ENCODE results near the gene KLF5. TPM values are rescaled to one million over a fixed set of nuclear protein-coding genes. Genes with fewer than 3 reads are reported as not detected.

Gene KLF5
- total RNA-seq, 1 experiment from 2014 or later = 59.2 TPM

DNA sequence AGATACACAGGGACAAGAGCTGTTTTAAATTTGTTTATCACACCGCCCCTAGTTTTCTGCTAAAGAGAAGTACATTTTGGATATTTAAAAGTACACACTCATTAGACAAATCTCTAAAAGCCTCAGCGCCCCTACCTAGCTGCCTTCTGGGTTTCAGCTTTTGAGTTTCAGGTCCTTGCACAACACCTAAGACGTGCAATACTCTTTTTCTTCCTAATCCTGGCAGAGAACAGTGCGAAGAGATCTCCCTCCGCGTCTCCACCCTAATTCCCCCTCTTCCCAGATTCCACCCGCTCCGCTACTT lies 421 bp upstream of the KLF5 start:
- Histone ChIP-seq H3K27ac (ENCODE audit: low read depth, low read length) (peak overlapping the region; percentile 38; the same call in 1 of the 2 replicates), H3K9ac (ENCODE audit: low read length) (peak overlapping the region; percentile 60), H3K79me2 (ENCODE audit: insufficient read depth, low read length) (peaks cover 43% of the 10 kb centered on the region), H2AFZ (ENCODE audit: low read depth, low read length, poor library complexity, severe bottlenecking) (peak overlapping the region; percentile 59), H3K4me2 (ENCODE audit: low read length) (peak overlapping the region; percentile 90), H3K36me3 (ENCODE audit: control insufficient read depth in 1 of 2, insufficient read depth in 2 of 2, low read length in 2 of 2) (peaks cover 6 to 12% of the 10 kb centered on the region in 2 experiments), H3K4me1 (ENCODE audit: control insufficient read depth in 1 of 2, insufficient read depth in 2 of 2, low read length in 2 of 2) (peaks cover 34 to 61% of the 10 kb centered on the region in 2 experiments), H3K9me3 (ENCODE audit: control insufficient read depth in 1 of 2, insufficient read depth in 1 of 2, low read depth in 1 of 2, low read length in 2 of 2) (no peaks in the 10 kb centered on the region), H3K4me3 (replicated peaks in 1 of 2; ENCODE audit: low read depth in 1 of 2, low read length in 2 of 2) (peak overlapping the region; percentile 48 to 75), H3K9me2 (ENCODE audit: insufficient read depth) (no peaks in the 10 kb centered on the region), H4K20me1 (ENCODE audit: insufficient read depth) (peaks cover 4% of the 10 kb centered on the region; the same call in 1 of the 2 replicates), H3K27me3 (ENCODE audit: insufficient read depth, low read length) (no peaks in the 10 kb centered on the region)
- ATAC-seq = no peak
- DNase-seq (ENCODE audit: low read depth, low spot score) = no peak
- ChIA-PET RAD21 (ENCODE audit: low non-redundant PET in 1 of 2, low total read pairs in 2 of 2, uncharacterized antibody in 2 of 2, unreplicated experiment in 2 of 2) (no interaction called here), POLR2A (interaction anchor here (0.7 to 1.9 kb wide), 6 partner anchors 10 to 363 kb away, joined by 3 to 8 read pairs (median 4); no protein-coding TSS in a partner anchor), CTCF (interaction anchor here (1.4 kb wide), 1 partner anchor 218 kb away, joined by 3 read pairs; no protein-coding TSS in a partner anchor)
- intact Hi-C loops (cut with micrococcal nuclease) = loop anchor here (5.0 kb wide), 2 partner anchors 216 to 649 kb away; no protein-coding TSS in a partner anchor
- BruUV-seq (replicated peaks) = no TSS peak
- 0 out of 2 replicates have a peak, but pooled peaks have one; percentile 3 for TF ChIP-seq JUND (IDR thresholded peaks at IDR 0.05)
- no peak for TF ChIP-seq CBX3 (IDR thresholded peaks at IDR 0.05; ENCODE audit: low read depth)
- TF ChIP-seq RAD21 (IDR thresholded peaks at IDR 0.05; ENCODE audit: low read depth) = no peak

GRCh38 chr13:73059460-73060250 lies 850 bp downstream of the KLF5 start:
- intact Hi-C loops (cut with micrococcal nuclease) = loop anchor here (5.0 to 10.0 kb wide), 3 partner anchors 217 to 648 kb away; no protein-coding TSS in a partner anchor
- H3K4me1 ChIP-seq (ENCODE audit: control insufficient read depth in 1 of 2, insufficient read depth in 2 of 2, low read length in 2 of 2) = peaks cover 34 to 59% of the 10 kb centered on the region in 2 experiments
- peaks cover 4% of the 10 kb centered on the region; the same call in 1 of the 2 replicates for H4K20me1 ChIP-seq (ENCODE audit: insufficient read depth)
- no peaks in the 10 kb centered on the region for H3K9me2 ChIP-seq (ENCODE audit: insufficient read depth)
- TF ChIP-seq, protein P1, sequence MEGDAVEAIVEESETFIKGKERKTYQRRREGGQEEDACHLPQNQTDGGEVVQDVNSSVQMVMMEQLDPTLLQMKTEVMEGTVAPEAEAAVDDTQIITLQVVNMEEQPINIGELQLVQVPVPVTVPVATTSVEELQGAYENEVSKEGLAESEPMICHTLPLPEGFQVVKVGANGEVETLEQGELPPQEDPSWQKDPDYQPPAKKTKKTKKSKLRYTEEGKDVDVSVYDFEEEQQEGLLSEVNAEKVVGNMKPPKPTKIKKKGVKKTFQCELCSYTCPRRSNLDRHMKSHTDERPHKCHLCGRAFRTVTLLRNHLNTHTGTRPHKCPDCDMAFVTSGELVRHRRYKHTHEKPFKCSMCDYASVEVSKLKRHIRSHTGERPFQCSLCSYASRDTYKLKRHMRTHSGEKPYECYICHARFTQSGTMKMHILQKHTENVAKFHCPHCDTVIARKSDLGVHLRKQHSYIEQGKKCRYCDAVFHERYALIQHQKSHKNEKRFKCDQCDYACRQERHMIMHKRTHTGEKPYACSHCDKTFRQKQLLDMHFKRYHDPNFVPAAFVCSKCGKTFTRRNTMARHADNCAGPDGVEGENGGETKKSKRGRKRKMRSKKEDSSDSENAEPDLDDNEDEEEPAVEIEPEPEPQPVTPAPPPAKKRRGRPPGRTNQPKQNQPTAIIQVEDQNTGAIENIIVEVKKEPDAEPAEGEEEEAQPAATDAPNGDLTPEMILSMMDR (IDR thresholded peaks at IDR 0.05 in 2 of 3, conservative IDR thresholded peaks at IDR 0.05 in 1 of 3; ENCODE audit: borderline replicate concordance in 1 of 3, insufficient read depth in 1 of 3, low read depth in 2 of 3, low read length in 2 of 3) = peak in 1 of 3 experiments; percentile 15; a peak in 1 of 6 replicates
- peak; percentile 50; the same call in 1 of the 2 replicates for TF ChIP-seq ZFX (IDR thresholded peaks at IDR 0.05)
- TF ChIP-seq RAD21 (IDR thresholded peaks at IDR 0.05; ENCODE audit: low read depth) = peak; percentile 53
- TF ChIP-seq ZNF274 (IDR thresholded peaks at IDR 0.05; ENCODE audit: low read depth, low read length) = no peak
- peak overlapping the region; percentile 90 for H3K4me2 ChIP-seq (ENCODE audit: low read length)
- BruUV-seq (replicated peaks) = no TSS peak
- DNase-seq (ENCODE audit: low read depth, low spot score) (no peak), ATAC-seq (peak; percentile 46)
- H3K79me2 ChIP-seq (ENCODE audit: insufficient read depth, low read length) = peaks cover 55% of the 10 kb centered on the region
- peak overlapping the region; percentile 83 for H3K27ac ChIP-seq (ENCODE audit: low read depth, low read length)
- POLR2A ChIA-PET = interaction anchor here (0.7 to 1.4 kb wide), 3 partner anchors 10 to 78 kb away, joined by 4 to 5 read pairs (median 4); no protein-coding TSS in a partner anchor
- RAD21 ChIA-PET (ENCODE audit: low non-redundant PET in 1 of 2, low total read pairs in 2 of 2, uncharacterized antibody in 2 of 2, unreplicated experiment in 2 of 2) = no interaction called here
- no peaks in the 10 kb centered on the region for H3K9me3 ChIP-seq (ENCODE audit: control insufficient read depth in 1 of 2, insufficient read depth in 1 of 2, low read depth in 1 of 2, low read length in 2 of 2)
- no peaks in the 10 kb centered on the region for H3K27me3 ChIP-seq (ENCODE audit: insufficient read depth, low read length)
- H3K9ac ChIP-seq (ENCODE audit: low read length) = peak overlapping the region; percentile 80
- H3K36me3 ChIP-seq (ENCODE audit: control insufficient read depth in 1 of 2, insufficient read depth in 2 of 2, low read length in 2 of 2) = peaks cover 9 to 22% of the 10 kb centered on the region in 2 experiments
- no peak overlapping the region for H2AFZ ChIP-seq (ENCODE audit: low read depth, low read length, poor library complexity, severe bottlenecking)
- H3K4me3 ChIP-seq (replicated peaks in 1 of 2; ENCODE audit: low read depth in 1 of 2, low read length in 2 of 2) = peak overlapping the region; percentile 75 to 86
- CTCF ChIA-PET = interaction anchor here (1.2 to 1.4 kb wide), 2 partner anchors 220 to 357 kb away, joined by 3 read pairs; no protein-coding TSS in a partner anchor

Data from HCT116 (cell line).